HepG2 (cell line): ENCODE results near the gene CARHSP1.

ENCODE experiments used
- ATF2 ChIP-seq: sonication (generic); formaldehyde crosslinking; IDR thresholded peaks from 2 replicates; pipeline ENCODE4 v1.4.0; 2020; ENCODE audit warnings: missing genetic modification reagents
- ETV5 ChIP-seq: IDR thresholded peaks from 2 replicates; pipeline ENCODE4 v1.6.1; 2018; ENCODE audit warnings: missing biosample characterization, missing genetic modification reagents, inconsistent platforms, borderline replicate concordance
- EZH2 ChIP-seq: conservative IDR thresholded peaks from 2 replicates; pipeline ENCODE4 v1.6.1; 2012; ENCODE audit warnings: mild to moderate bottlenecking, low read depth, low read length, moderate library complexity
- FIP1L1 ChIP-seq: fragments of 200-400 bp; formaldehyde crosslinking; IDR thresholded peaks from 2 replicates; pipeline ENCODE4 v1.6.1; 2018; ENCODE audit warnings: low read depth, mild to moderate bottlenecking, low read length, moderate library complexity, borderline replicate concordance; ENCODE audit not compliant: insufficient read depth
- KDM3A ChIP-seq: IDR thresholded peaks from 2 replicates; pipeline ENCODE4 v1.6.1; 2018; ENCODE audit warnings: low read depth, missing compliant biosample characterization
- NR2F2 ChIP-seq: IDR thresholded peaks from 2 replicates; pipeline ENCODE4 v1.6.1; 2012; ENCODE audit warnings: low read depth, inconsistent platforms, borderline replicate concordance
- REST ChIP-seq, 2 experiments: IDR thresholded peaks; 2 replicates each; pipeline ENCODE4 v1.6.1; 2011 to 2012; ENCODE audit warnings: low read length in 2 of 2, borderline replicate concordance in 1 of 2, low read depth in 1 of 2, mild to moderate bottlenecking in 1 of 2, moderate library complexity in 1 of 2
- RFX3 ChIP-seq: IDR thresholded peaks from 2 replicates; pipeline ENCODE4 v1.6.1; 2016; ENCODE audit warnings: missing biosample characterization, missing genetic modification reagents
- RFX5 ChIP-seq: IDR thresholded peaks from 2 replicates; pipeline ENCODE4 v1.6.1; 2011; ENCODE audit warnings: low read depth, low read length, improper control_type of control experiment
- ZBTB21 ChIP-seq: sonication (generic); formaldehyde crosslinking; IDR thresholded peaks from 2 replicates; pipeline ENCODE4 v1.4.0; 2020; ENCODE audit warnings: missing genetic modification reagents
- ZBTB34 ChIP-seq: sonication (generic); formaldehyde crosslinking; IDR thresholded peaks from 2 replicates; pipeline ENCODE4 v1.8.0; 2022; ENCODE audit warnings: mild to moderate bottlenecking, missing genetic modification reagents
- ZBTB43 ChIP-seq: sonication (generic); formaldehyde crosslinking; conservative IDR thresholded peaks from 2 replicates; pipeline ENCODE4 v1.4.0; 2020; ENCODE audit warnings: missing genetic modification reagents
- ZBTB7B ChIP-seq: sonication (generic); formaldehyde crosslinking; IDR thresholded peaks from 2 replicates; pipeline ENCODE4 v1.4.0; 2020; ENCODE audit warnings: missing genetic modification reagents
- ZNF343 ChIP-seq: sonication (generic); formaldehyde crosslinking; IDR thresholded peaks from 2 replicates; pipeline ENCODE4 v1.4.0; 2020; ENCODE audit warnings: mild to moderate bottlenecking, missing genetic modification reagents

GRCh38 chr16:8851761-8852403, 16.9 kb downstream of the CARHSP1 start:
- no peak for TF ChIP-seq RFX3 (CRISPR knock-in tag)
- TF ChIP-seq NR2F2, result no peak
- TF ChIP-seq ZBTB43, result no peak
- no peak for TF ChIP-seq ETV5 (CRISPR knock-in tag)
- TF ChIP-seq ZBTB34 (CRISPR knock-in tag), result no peak
- no peak for TF ChIP-seq EZH2
- TF ChIP-seq ZNF343 (CRISPR knock-in tag), result no peak
- no peak for TF ChIP-seq RFX5
- TF ChIP-seq ZBTB21 (CRISPR knock-in tag), result no peak
- no peak for TF ChIP-seq FIP1L1
- no peak for TF ChIP-seq KDM3A
- no peak for TF ChIP-seq ZBTB7B (CRISPR knock-in tag)
- TF ChIP-seq REST (IDR thresholded peaks at IDR 0.05; ENCODE audit: borderline replicate concordance in 1 of 2, low read depth in 1 of 2, low read length in 2 of 2), result no peak
- no peak for TF ChIP-seq ATF2
